Measurements from ENCODE around the gene WWOX. TPM values are rescaled to one million over a fixed set of nuclear protein-coding genes. Genes with fewer than 3 reads are reported as not detected.

WWOX gene
- total RNA-seq, 4 donors from 2014 or later: 12.9 to 53.5 (median 25.6) TPM

GRCh38 chr16:78122774-78123315 is 23.4 kb downstream of the WWOX start:
- H3K27me3 ChIP-seq: no peaks in the 10 kb centered on the region
- peak; percentile 62 for ATAC-seq
- 2 to 8% methylated on average over 2 to 3 of the region's 4 CpGs for WGBS, 2 donors (ENCODE audit: low coverage in 1 of 2)
- no peak overlapping the region for H3K4me3 ChIP-seq
- TF ChIP-seq CTCF (IDR thresholded peaks at IDR 0.05) (peak; percentile 26 to 62 (median 49)), POLR2AphosphoS5 (IDR thresholded peaks at IDR 0.05) (no peak), EP300 (IDR thresholded peaks at IDR 0.05) (no peak)
- H3K36me3 ChIP-seq: peaks cover 0 to 23% of the 10 kb centered on the region in 2 donors
- H3K9me3 ChIP-seq: no peaks in the 10 kb centered on the region
- peaks cover 6 to 25% (median 9%) of the 10 kb centered on the region in 3 donors for H3K4me1 ChIP-seq
- peak overlapping the region in 1 of 4 donors; percentile 50 for H3K27ac ChIP-seq

- Histone ChIP-seq H3K36me3 (peaks cover 0 to 3% of the 10 kb centered on the region in 2 donors), H3K27me3 (no peaks in the 10 kb centered on the region), H3K9me3 (no peaks in the 10 kb centered on the region), H3K4me3 (no peak overlapping the region), H3K27ac (no peak overlapping the region), H3K4me1 (peaks cover 6 to 34% (median 14%) of the 10 kb centered on the region in 3 donors)
- ATAC-seq: no peak
- WGBS, 2 donors (ENCODE audit: low coverage in 1 of 2): 95 to 97% methylated on average over 10 to 11 of the region's 15 CpGs
- TF ChIP-seq POLR2A (IDR thresholded peaks at IDR 0.05) (no peak), POLR2AphosphoS5 (IDR thresholded peaks at IDR 0.05) (no peak)
Measured at GRCh38 chr16:78125112-78125844, 25.8 kb downstream of the WWOX start.

- H3K27me3 ChIP-seq: no peaks in the 10 kb centered on the region
- peaks cover 0 to 8% of the 10 kb centered on the region in 2 donors for H3K36me3 ChIP-seq
- no peak for ATAC-seq
- H3K4me3 ChIP-seq: no peak overlapping the region
- TF ChIP-seq CTCF (IDR thresholded peaks at IDR 0.05): no peak
- no peak for TF ChIP-seq POLR2AphosphoS5 (IDR thresholded peaks at IDR 0.05)
- no peak for TF ChIP-seq POLR2A (IDR thresholded peaks at IDR 0.05)
- TF ChIP-seq EP300 (IDR thresholded peaks at IDR 0.05): no peak
- peak overlapping the region in 2 of 4 donors; percentile 2 to 8 for H3K27ac ChIP-seq
- H3K4me1 ChIP-seq: peaks cover 6 to 34% (median 14%) of the 10 kb centered on the region in 3 donors
- H3K9me3 ChIP-seq: no peaks in the 10 kb centered on the region
- WGBS, 2 donors (ENCODE audit: low coverage in 1 of 2): 27 to 90% methylated on average over 1 to 2 of the region's 3 CpGs
Measured at GRCh38 chr16:78126662-78127061, 27.2 kb downstream of the WWOX start.

- Histone ChIP-seq H3K36me3 (peaks cover 0 to 9% of the 10 kb centered on the region in 2 donors), H3K27me3 (no peaks in the 10 kb centered on the region), H3K4me3 (no peak overlapping the region), H3K9me3 (no peaks in the 10 kb centered on the region), H3K4me1 (peaks cover 6 to 34% (median 14%) of the 10 kb centered on the region in 3 donors), H3K27ac (peak overlapping the region in 3 of 4 donors; percentile 2 to 8 (median 5))
- ATAC-seq: peak; percentile 47
- TF ChIP-seq CTCF (IDR thresholded peaks at IDR 0.05) (no peak), POLR2A (IDR thresholded peaks at IDR 0.05) (no peak), POLR2AphosphoS5 (IDR thresholded peaks at IDR 0.05) (no peak), EP300 (IDR thresholded peaks at IDR 0.05) (no peak)
- 4% methylated on average over 5 of the region's 5 CpGs; no CpG with 5 or more reads in 1 of the 2 donors for WGBS, 2 donors (ENCODE audit: low coverage in 1 of 2)
Measured at GRCh38 chr16:78127130-78127529, 27.7 kb downstream of the WWOX start.

GRCh38 chr16:78128913-78129312 is 29.5 kb downstream of the WWOX start:
- Histone ChIP-seq H3K27me3 (no peaks in the 10 kb centered on the region), H3K4me3 (no peak overlapping the region), H3K4me1 (peaks cover 6 to 26% (median 14%) of the 10 kb centered on the region in 3 donors), H3K9me3 (no peaks in the 10 kb centered on the region), H3K36me3 (peaks cover 0 to 9% of the 10 kb centered on the region in 2 donors), H3K27ac (no peak overlapping the region)
- ATAC-seq: no peak
- WGBS, 2 donors (ENCODE audit: low coverage in 1 of 2): 41 to 82% methylated on average over 8 to 9 of the region's 9 CpGs
- no peak for TF ChIP-seq CTCF (IDR thresholded peaks at IDR 0.05)
- TF ChIP-seq EP300 (IDR thresholded peaks at IDR 0.05): no peak
- no peak for TF ChIP-seq POLR2AphosphoS5 (IDR thresholded peaks at IDR 0.05)
- TF ChIP-seq POLR2A (IDR thresholded peaks at IDR 0.05): no peak

Measured in gastroesophageal sphincter (tissue), 4 donors.